Endothelial cell of umbilical vein (primary cell): ENCODE results near the gene SLC35D2. TPM values are rescaled to one million over a fixed set of nuclear protein-coding genes. Genes with fewer than 3 reads are reported as not detected.

Experiments
- BruUV-seq: library from RNA; stranded (reverse); fragments of 400-500 nt; replicated peaks from 2 replicates; lab custom pipeline; 2021; lab: Mats Ljungman, UMichigan
- CTCF ChIA-PET: fragments of 300-600, 350-600 bp; sonication (Branson Sonifier 250); formaldehyde crosslinking; loops from one replicate; lab custom pipeline; 2021; ENCODE audit warnings: antibody characterized with exemption, inconsistent platforms; lab: Charles Lee
- POLR2A ChIA-PET: fragments of 300-600, 350-600 bp; sonication (Branson Sonifier 250); formaldehyde crosslinking; loops from one replicate; lab custom pipeline; 2021; ENCODE audit warnings: antibody characterized with exemption, inconsistent platforms; lab: Charles Lee
- DNase-seq: peaks from one replicate; pipeline ENCODE4 v3.0.0-alpha.2; 2011; ENCODE audit warnings: low read depth, low spot score
- FAIRE-seq: peaks from 2 replicates; lab custom pipeline; 2011; peaks lifted over from hg19 to GRCh38; lab: Jason Lieb, UNC
- H2AFZ ChIP-seq: 2 replicates; pipeline ENCODE4 v1.6.0; 2012; ENCODE audit warnings: low read depth, low read length, control low read depth, inconsistent platforms
- H3K27ac ChIP-seq: 2 replicates; pipeline ENCODE4 v1.5.1; 2011; ENCODE audit warnings: low read depth, mild to moderate bottlenecking, control low read depth, low read length, moderate library complexity; ENCODE audit not compliant: insufficient read depth
- H3K27me3 ChIP-seq, 2 experiments: 2 replicates each; pipeline versions ENCODE4 v1.6.0 to v1.6.1; 2011; ENCODE audit warnings: low read length in 2 of 2, mixed read lengths in 1 of 2; ENCODE audit not compliant: control insufficient read depth in 2 of 2, insufficient read depth in 2 of 2
- H3K36me3 ChIP-seq, 2 experiments: 2 replicates in 1 of 2; 3 replicates in 1 of 2; pipeline ENCODE4 v1.5.1; 2011; ENCODE audit warnings: low read length in 2 of 2, mild to moderate bottlenecking in 1 of 2, moderate library complexity in 1 of 2; ENCODE audit not compliant: control insufficient read depth in 2 of 2, insufficient read depth in 2 of 2; ENCODE audit errors: extremely low read depth in 1 of 2
- H3K4me1 ChIP-seq: 3 replicates; pipeline ENCODE4 v1.5.1; 2011; ENCODE audit warnings: mild to moderate bottlenecking, low read length; ENCODE audit not compliant: control insufficient read depth, insufficient read depth; ENCODE audit errors: extremely low read depth
- H3K4me2 ChIP-seq: 2 replicates; pipeline ENCODE4 v1.6.1; 2011; ENCODE audit warnings: low read length, control low read depth, mixed read lengths; ENCODE audit not compliant: insufficient read depth
- H3K4me3 ChIP-seq, 3 experiments: fragments of 200-600 bp in 1 of 3; sonication (generic), shearing (Covaris generic) in 1 of 3; replicated peaks in 1 of 3; 2 replicates each; pipeline ENCODE4 v1.5.1; 2011 to 2016; ENCODE audit warnings: control low read depth in 3 of 3, low read length in 3 of 3, mild to moderate bottlenecking in 2 of 3, inconsistent platforms in 1 of 3, low read depth in 1 of 3, moderate library complexity in 1 of 3; ENCODE audit not compliant: insufficient read depth in 1 of 3
- H3K79me2 ChIP-seq: 2 replicates; pipeline ENCODE4 v1.6.0; 2012; ENCODE audit warnings: low read length, inconsistent platforms; ENCODE audit not compliant: control insufficient read depth, insufficient read depth
- H3K9ac ChIP-seq: replicated peaks from 2 replicates; pipeline ENCODE3; 2011; ENCODE audit warnings: low read length, control low read depth; ENCODE audit not compliant: insufficient read depth; ENCODE audit errors: extremely low read depth
- H3K9me1 ChIP-seq: replicated peaks from 3 replicates; pipeline ENCODE4 v1.6.0; 2011; ENCODE audit warnings: mild to moderate bottlenecking, low read length; ENCODE audit not compliant: control insufficient read depth, insufficient read depth; ENCODE audit errors: extremely low read depth
- H3K9me3 ChIP-seq: replicated peaks from 2 replicates; pipeline ENCODE4 v1.5.1; 2012; ENCODE audit warnings: low read length, inconsistent platforms; ENCODE audit not compliant: control insufficient read depth, insufficient read depth
- H4K20me1 ChIP-seq: replicated peaks from 2 replicates; pipeline ENCODE3; 2011; ENCODE audit warnings: mild to moderate bottlenecking, low read length; ENCODE audit not compliant: control insufficient read depth, insufficient read depth; ENCODE audit errors: extremely low read depth
- EZH2 ChIP-seq: IDR thresholded peaks from 2 replicates; pipeline ENCODE4 v1.6.1; 2012; ENCODE audit warnings: borderline replicate concordance, low read depth, mild to moderate bottlenecking, moderate library complexity, low read length, inconsistent platforms; ENCODE audit not compliant: severe bottlenecking
- FOS ChIP-seq: IDR thresholded peaks from 2 replicates; pipeline ENCODE4 v1.6.1; 2011; ENCODE audit warnings: mild to moderate bottlenecking, low read length, moderate library complexity, borderline replicate concordance; ENCODE audit not compliant: insufficient read depth
- GATA2 ChIP-seq: IDR thresholded peaks from 2 replicates; pipeline ENCODE4 v1.7.0; 2011; ENCODE audit warnings: low read depth, mild to moderate bottlenecking, moderate library complexity, mixed read lengths, low read length; ENCODE audit not compliant: insufficient read length, insufficient read depth
- JUN ChIP-seq: IDR thresholded peaks from 2 replicates; pipeline ENCODE4 v1.6.1; 2011; ENCODE audit warnings: borderline replicate concordance, low read depth; ENCODE audit not compliant: insufficient read length, insufficient read depth
- MYC ChIP-seq: IDR thresholded peaks from one replicate; pipeline ENCODE4 v1.6.1; 2011; ENCODE audit warnings: mild to moderate bottlenecking, low read depth, low read length
- POLR2A ChIP-seq: IDR thresholded peaks from 2 replicates; pipeline ENCODE4 v1.6.1; 2012; ENCODE audit warnings: low read depth, mild to moderate bottlenecking, control low read depth, low read length
- POLR2AphosphoS5 ChIP-seq: IDR thresholded peaks from 2 replicates; pipeline ENCODE4 v1.6.1; 2012; ENCODE audit warnings: low read depth, mild to moderate bottlenecking, control low read depth, low read length, moderate library complexity; ENCODE audit not compliant: insufficient read depth
- dilution Hi-C: fragments of 300-500 bp; cut with MboI; formaldehyde crosslinking; loops from one replicate; pipeline ENCODE4 v1.15.0; 2019; ENCODE audit warnings: low sequenced_read_pairs; ENCODE audit not compliant: extremely low pct_ligation_motif_present
- intact Hi-C: fragments of 100-400 bp; cut with micrococcal nuclease; formaldehyde crosslinking; loops from one replicate; pipeline ENCODE4 v1.10.0; 2022
- polyA plus RNA-seq, 4 experiments: library from polyadenylated mRNA; depleted of rRNA in 3 of 4; stranded (reverse) in 3 of 4; unstranded in 1 of 4; fragments of >200 nt; gene quantifications; 2 replicates each; pipeline versions ENCODE4 v1.2.1 to v1.2.3, GENCODE V29; 2011 to 2012; ENCODE audit warnings: missing spikeins in 1 of 4
- total RNA-seq: library from RNA; stranded (reverse); gene quantifications from 2 replicates; pipeline ENCODE4 v1.2.3, GENCODE V29; 2021
- TF ChIP-seq, protein P1 (sequence below), 2 donors: IDR thresholded peaks; 1 replicate in 1 of 2; 2 replicates in 1 of 2; pipeline ENCODE4 v1.5.1; 2011; ENCODE audit warnings: low read length in 2 of 2, mild to moderate bottlenecking in 2 of 2, moderate library complexity in 2 of 2, control low read depth in 1 of 2, inconsistent platforms in 1 of 2, low read depth in 1 of 2; ENCODE audit not compliant: insufficient read depth in 1 of 2; ENCODE audit errors: extremely low read depth in 1 of 2
- TF ChIP-seq, protein P2 (sequence below): IDR thresholded peaks from 2 replicates; pipeline ENCODE4 v1.6.1; 2011; ENCODE audit not compliant: insufficient read depth, insufficient read length

Gene SLC35D2
- total and polyA plus RNA-seq, 2 donors (not counting 3 experiments of a cell fraction or from before 2014, with no cell fraction given): 21.1 to 29.9 TPM

DNA sequence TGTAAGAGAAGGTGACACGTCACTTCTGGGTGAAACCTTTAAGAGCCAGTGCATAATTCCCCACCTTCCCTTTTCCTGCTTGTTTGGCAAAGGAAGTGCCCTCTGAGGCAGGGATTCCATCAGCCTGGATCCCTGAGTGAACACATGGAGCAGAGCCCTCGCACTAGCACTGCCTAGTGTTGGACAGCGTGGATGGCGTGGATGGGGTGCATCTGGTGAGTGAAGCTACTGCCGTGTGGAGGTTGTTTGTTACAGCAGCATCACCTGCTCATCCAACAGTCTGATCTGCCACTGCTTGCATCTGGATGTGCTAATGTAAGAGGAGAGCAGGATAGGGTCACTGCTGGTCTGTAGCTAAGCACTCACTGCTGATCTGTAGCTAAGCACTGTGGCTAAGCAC is 35.2 kb downstream of the SLC35D2 start:
- Histone ChIP-seq H3K27me3 (no peaks in the 10 kb centered on the region), H4K20me1 (no peaks in the 10 kb centered on the region), H3K36me3 (no peaks in the 10 kb centered on the region), H3K4me2 (no peak overlapping the region), H3K4me3 (no peak overlapping the region), H3K9me1 (no peaks in the 10 kb centered on the region), H3K4me1 (peaks cover 11% of the 10 kb centered on the region), H3K27ac (no peak overlapping the region), H3K79me2 (no peaks in the 10 kb centered on the region), H2AFZ (no peak overlapping the region), H3K9me3 (no peaks in the 10 kb centered on the region), H3K9ac (no peak overlapping the region)
- BruUV-seq: no TSS peak
- POLR2A ChIA-PET: no interaction called here
- no peak for FAIRE-seq
- CTCF ChIA-PET: no interaction called here
- intact Hi-C loops (no loop called here), dilution Hi-C loops (no loop called here)
- DNase-seq: no peak
- TF ChIP-seq POLR2A (no peak), JUN (no peak), EZH2 (no peak), POLR2AphosphoS5 (no peak), GATA2 (no peak), FOS (no peak), MYC (no peak)
- TF ChIP-seq, protein P1, sequence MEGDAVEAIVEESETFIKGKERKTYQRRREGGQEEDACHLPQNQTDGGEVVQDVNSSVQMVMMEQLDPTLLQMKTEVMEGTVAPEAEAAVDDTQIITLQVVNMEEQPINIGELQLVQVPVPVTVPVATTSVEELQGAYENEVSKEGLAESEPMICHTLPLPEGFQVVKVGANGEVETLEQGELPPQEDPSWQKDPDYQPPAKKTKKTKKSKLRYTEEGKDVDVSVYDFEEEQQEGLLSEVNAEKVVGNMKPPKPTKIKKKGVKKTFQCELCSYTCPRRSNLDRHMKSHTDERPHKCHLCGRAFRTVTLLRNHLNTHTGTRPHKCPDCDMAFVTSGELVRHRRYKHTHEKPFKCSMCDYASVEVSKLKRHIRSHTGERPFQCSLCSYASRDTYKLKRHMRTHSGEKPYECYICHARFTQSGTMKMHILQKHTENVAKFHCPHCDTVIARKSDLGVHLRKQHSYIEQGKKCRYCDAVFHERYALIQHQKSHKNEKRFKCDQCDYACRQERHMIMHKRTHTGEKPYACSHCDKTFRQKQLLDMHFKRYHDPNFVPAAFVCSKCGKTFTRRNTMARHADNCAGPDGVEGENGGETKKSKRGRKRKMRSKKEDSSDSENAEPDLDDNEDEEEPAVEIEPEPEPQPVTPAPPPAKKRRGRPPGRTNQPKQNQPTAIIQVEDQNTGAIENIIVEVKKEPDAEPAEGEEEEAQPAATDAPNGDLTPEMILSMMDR (IDR thresholded peaks at IDR 0.05; ENCODE audit: extremely low read depth in 1 of 2, insufficient read depth in 1 of 2, low read depth in 1 of 2, low read length in 2 of 2): no peak
- TF ChIP-seq, protein P2, sequence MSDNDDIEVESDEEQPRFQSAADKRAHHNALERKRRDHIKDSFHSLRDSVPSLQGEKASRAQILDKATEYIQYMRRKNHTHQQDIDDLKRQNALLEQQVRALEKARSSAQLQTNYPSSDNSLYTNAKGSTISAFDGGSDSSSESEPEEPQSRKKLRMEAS: no peak
